T-helper 1 cell treated with Interleukin-12 subunit alpha and Interleukin-12 subunit beta and Interleukin-4 antibody, amounts not matched to agents 30 μg/mL and 1 μg/mL, for 36 hours (primary cell): ENCODE results near the gene LRCOL1.

Source experiments
- H3K27ac Mint-ChIP-seq: one replicate; pipeline ENCODE4 v1.8.0; 2021; ENCODE audit warnings: mild to moderate bottlenecking, mixed read lengths
- H3K27me3 Mint-ChIP-seq: one replicate; pipeline ENCODE4 v1.8.0; 2021; ENCODE audit warnings: low read depth, mixed read lengths
- H3K36me3 Mint-ChIP-seq: one replicate; pipeline ENCODE4 v1.8.0; 2021; ENCODE audit warnings: low read depth, mixed read lengths
- H3K4me1 Mint-ChIP-seq: one replicate; pipeline ENCODE4 v1.8.0; 2021; ENCODE audit warnings: low read depth, mixed read lengths
- H3K4me3 Mint-ChIP-seq: one replicate; pipeline ENCODE4 v1.8.0; 2021; ENCODE audit warnings: mild to moderate bottlenecking, moderate library complexity, mixed read lengths
- H3K9me3 Mint-ChIP-seq: one replicate; pipeline ENCODE4 v1.8.0; 2021; ENCODE audit warnings: mixed read lengths

The LRCOL1 gene

DNA sequence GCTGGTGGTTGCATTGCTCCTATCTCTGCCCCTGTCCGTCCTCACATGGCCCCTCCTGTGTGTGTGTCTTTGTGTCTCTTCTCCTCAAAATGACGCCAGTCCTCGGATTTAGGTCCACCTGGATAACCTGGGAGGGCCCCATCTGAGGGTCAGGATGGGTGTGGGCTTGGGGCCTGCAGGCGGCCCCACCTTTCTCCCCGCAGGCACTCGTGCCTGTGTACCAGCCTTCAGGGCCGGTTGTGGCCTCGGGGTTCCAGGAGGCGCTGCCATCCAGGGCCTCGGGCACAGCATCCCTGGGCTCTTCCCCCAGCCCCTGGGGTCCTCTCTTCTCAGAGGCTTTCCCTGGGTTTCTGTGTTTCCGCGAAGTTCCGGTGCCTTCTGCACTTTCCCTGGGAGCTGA is 54.7 kb downstream of the LRCOL1 start:
- peaks cover 12% of the 10 kb centered on the region for H3K27me3 Mint-ChIP-seq
- no peak overlapping the region for H3K27ac Mint-ChIP-seq
- H3K36me3 Mint-ChIP-seq = no peaks in the 10 kb centered on the region
- peaks cover 4% of the 10 kb centered on the region for H3K4me1 Mint-ChIP-seq
- H3K4me3 Mint-ChIP-seq = no peak overlapping the region
- H3K9me3 Mint-ChIP-seq = no peaks in the 10 kb centered on the region

DNA sequence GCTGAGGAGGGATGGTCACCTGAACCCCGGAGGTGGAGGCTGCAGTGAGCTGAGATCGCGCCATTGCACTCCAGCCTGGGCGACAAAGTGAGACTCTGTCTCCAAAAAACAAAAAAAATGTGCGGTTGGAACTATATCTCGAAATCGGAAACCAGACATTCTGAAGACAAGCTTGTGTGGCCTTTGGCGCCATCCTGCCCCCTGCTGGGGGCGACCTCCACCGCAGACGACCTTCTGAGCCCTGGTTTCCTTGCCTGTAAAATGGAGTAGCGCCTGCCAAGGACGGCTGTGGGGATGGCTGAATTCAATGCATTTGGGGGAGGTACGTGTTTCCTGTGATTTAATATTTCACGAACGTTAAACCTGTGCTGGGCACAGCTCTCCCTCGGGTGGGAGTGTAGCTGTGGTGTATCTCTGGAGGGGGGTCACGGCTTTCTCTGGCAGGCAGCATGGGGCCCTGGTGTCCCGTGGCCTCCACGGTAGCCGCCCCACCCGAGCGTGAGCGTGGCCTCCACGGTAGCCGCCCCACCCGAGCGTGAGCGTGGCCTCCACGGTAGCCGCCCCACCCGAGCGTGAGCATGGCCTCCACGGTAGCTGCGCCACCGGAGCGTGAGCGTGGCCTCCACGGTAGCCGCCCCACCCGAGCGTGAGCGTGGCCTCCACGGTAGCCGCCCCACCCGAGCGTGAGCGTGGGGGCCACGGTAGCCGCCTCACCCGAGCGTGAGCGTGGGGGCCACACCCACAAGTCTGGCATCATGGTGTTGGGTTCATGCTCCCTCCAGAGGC is 55.3 kb downstream of the LRCOL1 start:
- H3K4me1 Mint-ChIP-seq = peaks cover 4% of the 10 kb centered on the region
- no peaks in the 10 kb centered on the region for H3K9me3 Mint-ChIP-seq
- H3K36me3 Mint-ChIP-seq = no peaks in the 10 kb centered on the region
- peaks cover 12% of the 10 kb centered on the region for H3K27me3 Mint-ChIP-seq
- H3K27ac Mint-ChIP-seq = no peak overlapping the region
- no peak overlapping the region for H3K4me3 Mint-ChIP-seq
